Measurements from ENCODE around the gene IGF1R.

GRCh38 chr15:98946301-98947255, 298.2 kb downstream of the IGF1R start:
- TF ChIP-seq CTCF (IDR thresholded peaks at IDR 0.05; ENCODE audit: low read depth, low read length) = no peak
- TF ChIP-seq EZH2phosphoT487 (IDR thresholded peaks at IDR 0.05; ENCODE audit: low read depth) = no peak
